Karpas-422 (cell line): Measurements from ENCODE around the gene TPGS1. TPM values are rescaled to one million over a fixed set of nuclear protein-coding genes. Genes with fewer than 3 reads are reported as not detected.
"Not testable (repeated sequence)": the region's sequence is repeated elsewhere in the genome, so short reads cannot be mapped to it uniquely, and the experiment has no call there.

Source experiments
- DNase-seq: peaks from one replicate; pipeline ENCODE4 v3.0.0-alpha.2; 2015
- H2AFZ ChIP-seq: fragments of 200-600 bp; sonication (generic); 2 replicates; pipeline ENCODE4 v1.6.1; 2014; ENCODE audit warnings: antibody characterized with exemption, low read length, mixed read lengths
- H3K27ac ChIP-seq: fragments of 200-600 bp; sonication (generic); 2 replicates; pipeline ENCODE4 v1.5.1; 2014; ENCODE audit warnings: mild to moderate bottlenecking, low read length, moderate library complexity
- H3K27me3 ChIP-seq: fragments of 200-600 bp; sonication (generic); 2 replicates; pipeline ENCODE4 v1.6.1; 2014; ENCODE audit warnings: low read length, mixed read lengths
- H3K36me3 ChIP-seq: fragments of 200-600 bp; sonication (generic); 2 replicates; pipeline ENCODE4 v1.6.1; 2014; ENCODE audit warnings: low read length, mixed read lengths; ENCODE audit not compliant: insufficient read depth
- H3K4me1 ChIP-seq: fragments of 200-600 bp; sonication (generic); 2 replicates; pipeline ENCODE4 v1.6.1; 2014; ENCODE audit warnings: mild to moderate bottlenecking, low read length, mixed read lengths
- H3K4me2 ChIP-seq: fragments of 200-600 bp; sonication (generic); 2 replicates; pipeline ENCODE4 v1.6.1; 2014; ENCODE audit warnings: low read length, low read depth, mild to moderate bottlenecking; ENCODE audit not compliant: poor library complexity, severe bottlenecking
- H3K4me3 ChIP-seq: fragments of 200-600 bp; sonication (generic); 2 replicates; pipeline ENCODE4 v1.5.1; 2014; ENCODE audit warnings: mild to moderate bottlenecking, antibody characterized with exemption, low read length, mixed read lengths
- H3K79me2 ChIP-seq: fragments of 200-600 bp; sonication (generic); 2 replicates; pipeline ENCODE4 v1.6.1; 2014; ENCODE audit warnings: mild to moderate bottlenecking, low read length, mixed read lengths
- H3K9ac ChIP-seq: fragments of 200-600 bp; sonication (generic); 2 replicates; pipeline ENCODE4 v1.6.0; 2014; ENCODE audit warnings: low read length
- H3K9me2 ChIP-seq: fragments of 200-600 bp; sonication (generic), shearing (Covaris generic); replicated peaks from 2 replicates; pipeline ENCODE4 v1.6.0; 2014; ENCODE audit warnings: mild to moderate bottlenecking, low read length, moderate library complexity; ENCODE audit not compliant: insufficient read depth
- H3K9me3 ChIP-seq: fragments of 300-700, 200-600 bp; sonication (generic); 2 replicates; pipeline ENCODE4 v1.6.1; 2014; ENCODE audit warnings: low read length, mixed read lengths
- H4K20me1 ChIP-seq: fragments of 200-600 bp; sonication (generic); 2 replicates; pipeline ENCODE4 v1.6.1; 2014; ENCODE audit warnings: mild to moderate bottlenecking, antibody characterized with exemption, low read length, low read depth; ENCODE audit not compliant: insufficient read depth
- total RNA-seq: library from RNA; depleted of rRNA; stranded (reverse); fragments of >200 nt; shearing (Covaris generic); gene quantifications from 2 replicates; pipeline ENCODE4 v1.2.3, GENCODE V29; 2014; ENCODE audit warnings: low replicate concordance

TPGS1 gene
- total RNA-seq, 1 experiment from 2014 or later: 13.8 TPM

- H3K36me3 ChIP-seq: no peaks in the 10 kb centered on the region
- no peaks in the 10 kb centered on the region for H3K9me2 ChIP-seq
- H2AFZ ChIP-seq: no peak overlapping the region
- no peak overlapping the region for H3K27ac ChIP-seq
- H3K79me2 ChIP-seq: no peaks in the 10 kb centered on the region
- H3K9ac ChIP-seq: no peak overlapping the region
- H3K4me3 ChIP-seq: no peak overlapping the region
- no peaks in the 10 kb centered on the region for H3K27me3 ChIP-seq
- DNase-seq: no peak
- no peak overlapping the region for H3K4me2 ChIP-seq
- H3K4me1 ChIP-seq: no peaks in the 10 kb centered on the region
- no peaks in the 10 kb centered on the region for H3K9me3 ChIP-seq
- H4K20me1 ChIP-seq: no peaks in the 10 kb centered on the region
Observed at GRCh38 chr19:474126-475078, 32.9 kb upstream of the TPGS1 start.

- no peak overlapping the region for H3K4me2 ChIP-seq
- no peak for DNase-seq
- H3K9me2 ChIP-seq: no peaks in the 10 kb centered on the region
- H3K9ac ChIP-seq: no peak overlapping the region
- no peak overlapping the region for H2AFZ ChIP-seq
- no peak overlapping the region for H3K27ac ChIP-seq
- H3K9me3 ChIP-seq: peaks cover 5% of the 10 kb centered on the region; the same call in 1 of the 2 replicates
- H3K4me3 ChIP-seq: no peak overlapping the region
- no peaks in the 10 kb centered on the region for H3K27me3 ChIP-seq
- H3K36me3 ChIP-seq: no peaks in the 10 kb centered on the region
- no peaks in the 10 kb centered on the region for H3K4me1 ChIP-seq
- H3K79me2 ChIP-seq: no peaks in the 10 kb centered on the region
- no peaks in the 10 kb centered on the region for H4K20me1 ChIP-seq
Observed at GRCh38 chr19:475360-475759, 31.9 kb upstream of the TPGS1 start.

GRCh38 chr19:478236-478903 lies 28.9 kb upstream of the TPGS1 start:
- Histone ChIP-seq H3K4me3 (no peak overlapping the region), H3K79me2 (no peaks in the 10 kb centered on the region), H3K27ac (no peak overlapping the region), H4K20me1 (no peaks in the 10 kb centered on the region), H3K27me3 (no peaks in the 10 kb centered on the region), H3K9ac (no peak overlapping the region), H3K9me3 (peaks cover 16% of the 10 kb centered on the region), H2AFZ (no peak overlapping the region), H3K4me2 (no peak overlapping the region), H3K9me2 (no peaks in the 10 kb centered on the region), H3K36me3 (no peaks in the 10 kb centered on the region), H3K4me1 (no peaks in the 10 kb centered on the region)
- no peak for DNase-seq

GRCh38 chr19:478976-479375 lies 28.3 kb upstream of the TPGS1 start:
- no peaks in the 10 kb centered on the region for H4K20me1 ChIP-seq
- no peak overlapping the region for H3K4me3 ChIP-seq
- no peak overlapping the region for H3K4me2 ChIP-seq
- no peak overlapping the region for H3K27ac ChIP-seq
- peaks cover 16% of the 10 kb centered on the region for H3K9me3 ChIP-seq
- H2AFZ ChIP-seq: no peak overlapping the region
- H3K27me3 ChIP-seq: no peaks in the 10 kb centered on the region
- no peak overlapping the region for H3K9ac ChIP-seq
- no peaks in the 10 kb centered on the region for H3K79me2 ChIP-seq
- no peaks in the 10 kb centered on the region for H3K36me3 ChIP-seq
- H3K4me1 ChIP-seq: no peaks in the 10 kb centered on the region
- DNase-seq: no peak
- H3K9me2 ChIP-seq: no peaks in the 10 kb centered on the region

GRCh38 chr19:480016-480855 lies 27.1 kb upstream of the TPGS1 start:
- Histone ChIP-seq H3K79me2 (no peaks in the 10 kb centered on the region), H2AFZ (no peak overlapping the region), H3K9ac (no peak overlapping the region), H3K27ac (no peak overlapping the region), H3K4me3 (no peak overlapping the region), H3K27me3 (no peaks in the 10 kb centered on the region), H3K4me2 (no peak overlapping the region), H3K9me3 (peaks cover 16% of the 10 kb centered on the region), H3K36me3 (no peaks in the 10 kb centered on the region), H3K9me2 (no peaks in the 10 kb centered on the region), H4K20me1 (no peaks in the 10 kb centered on the region), H3K4me1 (no peaks in the 10 kb centered on the region)
- DNase-seq: peak; percentile 47

- not testable (repeated sequence) for H3K79me2 ChIP-seq, H2AFZ ChIP-seq, DNase-seq, H3K4me3 ChIP-seq, H4K20me1 ChIP-seq, H3K4me1 ChIP-seq, H3K9ac ChIP-seq, H3K9me2 ChIP-seq, H3K27ac ChIP-seq, H3K36me3 ChIP-seq, H3K27me3 ChIP-seq, H3K4me2 ChIP-seq
- H3K9me3 ChIP-seq: peaks cover 16% of the 10 kb centered on the region
Observed at GRCh38 chr19:481100-481499, 26.2 kb upstream of the TPGS1 start.

DNA sequence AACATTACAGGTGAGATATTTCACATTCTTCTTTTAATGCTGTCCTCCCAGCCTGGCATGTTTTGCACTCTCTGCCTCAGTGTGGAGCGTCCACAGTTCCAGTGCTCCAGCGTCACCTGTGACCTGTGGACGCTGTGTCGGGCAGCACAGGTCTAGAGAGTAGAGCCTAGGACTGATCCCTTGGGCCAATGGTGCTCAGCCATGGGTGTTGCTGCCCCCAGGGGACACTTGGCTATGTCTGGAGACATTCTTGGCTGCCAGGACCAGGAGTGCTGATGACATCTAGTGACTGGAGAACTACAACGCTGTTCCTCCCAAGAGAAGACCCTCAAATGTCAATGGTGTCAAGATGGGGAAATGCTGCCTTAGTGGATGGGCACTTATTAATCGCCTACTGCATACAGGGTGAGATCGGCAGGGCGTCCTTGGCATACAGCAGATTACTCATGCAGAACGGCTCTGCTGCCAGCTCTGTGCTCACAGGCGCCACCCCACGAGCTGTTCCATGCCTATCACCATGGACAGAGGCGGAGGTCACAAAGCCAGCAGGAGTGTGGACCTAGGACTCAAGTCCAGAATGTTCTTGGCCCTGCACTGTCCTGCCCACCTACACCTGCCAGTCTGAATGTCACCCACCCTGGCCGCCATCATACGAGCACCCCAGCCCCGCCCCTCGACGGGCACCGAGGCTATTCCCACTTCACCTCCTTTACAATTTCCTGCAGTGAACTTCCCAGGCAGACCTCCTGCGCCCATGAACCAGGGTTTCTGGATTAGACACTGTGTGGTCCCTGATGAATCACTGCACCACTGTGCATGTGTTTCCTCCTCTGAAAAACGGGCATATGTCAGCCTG lies 24.9 kb upstream of the TPGS1 start:
- H3K9me2 ChIP-seq: no peaks in the 10 kb centered on the region
- no peak overlapping the region for H3K4me3 ChIP-seq
- DNase-seq: no peak
- H3K9me3 ChIP-seq: peaks cover 16% of the 10 kb centered on the region
- H3K27ac ChIP-seq: no peak overlapping the region
- no peaks in the 10 kb centered on the region for H3K4me1 ChIP-seq
- no peak overlapping the region for H3K9ac ChIP-seq
- no peaks in the 10 kb centered on the region for H3K27me3 ChIP-seq
- no peaks in the 10 kb centered on the region for H3K79me2 ChIP-seq
- H3K36me3 ChIP-seq: no peaks in the 10 kb centered on the region
- H4K20me1 ChIP-seq: no peaks in the 10 kb centered on the region
- H2AFZ ChIP-seq: no peak overlapping the region
- no peak overlapping the region for H3K4me2 ChIP-seq
